Activated CD4-positive, alpha-beta T cell treated with anti-CD3 and anti-CD28 coated beads, Interleukin-10, Interleukin-2, amounts not matched to agents 100 ng/mL and 50 ng/mL, durations not matched to agents 16 hours and 8 hours (primary cell): Measurements from ENCODE around the gene TCEA2.
"Not testable (repeated sequence)": the region's sequence is repeated elsewhere in the genome, so short reads cannot be mapped to it uniquely, and the experiment has no call there.

Experiments
- DNase-seq: peaks from one replicate; pipeline ENCODE4 v3.0.0-alpha.2; 2020

The TCEA2 gene

GRCh38 chr20:64111841-64112641, 49.0 kb downstream of the TCEA2 start:
- no peak for DNase-seq

DNA sequence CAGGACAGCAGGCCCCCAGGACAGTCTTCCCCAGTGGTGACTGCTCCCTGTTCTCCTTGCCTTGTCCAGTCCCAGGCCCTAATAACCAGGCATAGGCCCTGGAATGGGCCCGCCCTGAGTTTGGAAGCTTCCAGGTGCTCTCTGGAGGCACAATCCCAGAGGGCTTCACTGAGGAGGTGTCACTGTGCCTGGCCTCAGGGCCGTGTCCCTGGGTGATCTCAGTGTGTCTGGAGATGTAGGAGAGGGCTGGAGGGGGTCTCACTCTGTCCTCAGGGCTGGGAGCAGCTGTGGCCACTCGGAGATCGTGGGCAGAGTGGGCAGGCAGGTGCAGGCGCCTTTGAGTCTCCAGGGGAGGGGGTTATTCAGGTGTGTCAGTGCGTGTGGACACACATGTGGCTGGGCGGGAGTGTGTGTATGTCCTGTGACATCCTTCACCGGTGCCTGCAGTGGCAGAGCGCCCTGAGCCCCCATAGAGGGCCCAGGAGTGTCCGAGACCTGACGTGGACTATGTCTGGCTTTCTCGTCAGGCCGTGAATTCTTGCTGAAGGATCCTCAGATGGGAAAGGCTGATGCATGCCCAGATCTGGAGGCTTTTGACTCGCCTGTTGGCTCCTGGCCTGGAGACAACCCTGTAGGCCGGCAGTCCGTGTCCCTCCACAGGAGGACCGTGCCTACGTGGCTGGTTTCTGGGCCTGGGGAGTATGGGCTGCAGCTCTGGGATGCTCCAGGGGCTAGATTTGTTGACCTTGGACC, 49.9 kb downstream of the TCEA2 start:
- DNase-seq = no peak

DNA sequence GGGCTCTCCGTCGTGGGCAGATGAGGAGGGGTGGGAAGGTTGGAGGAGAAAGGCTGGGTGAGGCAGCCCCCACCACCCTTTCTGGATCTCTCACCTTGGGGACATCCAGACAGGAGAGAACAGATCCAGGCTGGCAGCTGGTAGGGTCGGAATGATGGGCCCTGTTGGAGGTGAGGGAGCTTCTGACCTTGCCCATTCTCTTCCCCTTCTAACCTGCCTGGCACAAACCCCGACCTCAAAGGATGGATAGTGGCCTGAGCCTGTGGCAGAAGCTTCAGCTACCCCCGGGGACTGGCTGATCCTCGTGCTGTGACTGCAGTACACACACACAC, 50.4 kb downstream of the TCEA2 start:
- no peak for DNase-seq

GRCh38 chr20:64113796-64114355, 50.9 kb downstream of the TCEA2 start:
- DNase-seq = no peak

GRCh38 chr20:64114356-64114971, 51.5 kb downstream of the TCEA2 start:
- no peak for DNase-seq

- no peak for DNase-seq
Observed at GRCh38 chr20:64115171-64115911, 52.3 kb downstream of the TCEA2 start.

- no peak for DNase-seq
Observed at GRCh38 chr20:64116016-64116415, 53.0 kb downstream of the TCEA2 start.

- no peak for DNase-seq
Observed at GRCh38 chr20:64116541-64117431, 53.8 kb downstream of the TCEA2 start.

DNA sequence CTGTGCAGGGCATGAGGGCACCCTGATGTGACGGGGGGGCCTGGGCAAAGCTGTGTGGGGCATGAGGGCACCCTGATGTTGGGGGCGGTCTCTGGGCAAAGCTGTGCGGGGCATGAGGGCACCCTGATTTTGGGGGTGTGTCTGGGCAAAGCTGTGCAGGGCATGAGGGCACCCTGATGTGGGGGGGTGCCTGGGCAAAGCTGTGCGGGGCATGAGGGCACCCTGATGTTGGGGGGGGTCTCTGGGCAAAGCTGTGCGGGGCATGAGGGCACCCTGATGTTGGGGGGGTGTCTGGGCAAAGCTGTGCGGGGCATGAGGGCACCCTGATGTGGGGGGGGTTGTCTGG, 54.4 kb downstream of the TCEA2 start:
- DNase-seq = not testable (repeated sequence)

DNA sequence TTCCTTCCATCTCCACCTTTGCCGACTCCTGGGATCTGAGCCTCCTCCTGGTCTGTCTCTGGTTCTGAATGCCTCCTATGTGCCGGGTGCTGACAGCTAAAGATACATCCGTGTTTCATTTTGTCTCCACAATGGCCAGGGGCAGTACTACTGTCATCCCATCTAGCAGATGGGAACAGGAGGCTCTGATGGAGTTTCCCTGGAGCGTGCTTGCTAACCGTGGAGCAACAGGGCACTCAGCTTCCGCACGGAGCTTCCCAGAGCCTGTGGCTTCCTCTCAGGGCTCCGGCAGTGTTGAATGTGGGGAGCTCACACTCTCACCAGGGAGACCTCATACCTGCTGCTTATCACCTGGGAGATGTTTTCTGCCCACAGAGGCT, 56.3 kb downstream of the TCEA2 start:
- no peak for DNase-seq

GRCh38 chr20:64119681-64120341, 56.8 kb downstream of the TCEA2 start:
- DNase-seq = no peak

GRCh38 chr20:64121586-64121985, 58.6 kb downstream of the TCEA2 start:
- DNase-seq = no peak
